AG09309 (cell line): Measurements from ENCODE around the gene ANKRD12.

Experiments
- DNase-seq: peaks from one replicate; pipeline ENCODE4 v3.0.0-alpha.2; 2010; ENCODE audit warnings: low read depth
- H3K4me3 ChIP-seq: 2 replicates; pipeline ENCODE4 v1.5.1; 2011; ENCODE audit warnings: mild to moderate bottlenecking, low read depth, low read length, moderate library complexity; ENCODE audit not compliant: control insufficient read depth
- TF ChIP-seq, protein P1 (sequence below): IDR thresholded peaks from 2 replicates; pipeline ENCODE4 v1.5.1; 2011; ENCODE audit warnings: mild to moderate bottlenecking, low read depth, low read length, inconsistent platforms; ENCODE audit not compliant: insufficient read depth, control insufficient read depth; ENCODE audit errors: missing control alignments

ANKRD12 gene

DNA sequence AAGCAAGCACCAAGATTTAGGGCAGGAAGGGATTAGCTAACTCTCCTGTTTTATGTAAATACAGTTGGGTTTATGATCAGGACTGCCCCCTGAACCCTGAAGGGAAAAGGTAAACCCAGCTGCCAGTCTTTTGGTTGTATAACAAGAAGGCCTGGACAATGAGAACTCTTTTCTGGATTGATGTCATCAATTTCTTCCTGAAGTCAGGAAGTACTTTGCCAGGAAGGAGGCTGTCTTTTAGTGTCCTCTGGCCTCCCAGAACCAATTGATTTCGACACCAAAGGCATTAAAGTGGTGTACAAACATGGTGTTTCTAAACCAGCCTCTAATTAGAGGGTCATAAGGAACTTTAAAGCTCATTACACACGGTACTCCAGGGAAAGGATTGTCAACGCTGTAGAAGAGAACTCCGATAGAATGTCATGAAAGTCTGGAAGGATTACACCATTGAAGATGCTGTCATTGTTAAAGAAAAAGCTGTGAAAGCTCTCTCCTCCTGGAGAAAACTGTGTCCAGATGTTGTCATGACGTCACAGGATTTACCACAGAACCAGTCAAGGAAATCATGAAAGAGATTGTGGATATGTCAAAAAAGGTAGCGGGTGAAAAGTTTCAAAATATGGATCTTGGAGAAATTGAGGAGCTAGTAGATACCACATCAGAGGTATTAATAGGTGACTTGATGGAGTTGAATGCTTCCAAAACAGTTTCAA lies 78.8 kb downstream of the ANKRD12 start:
- no peak overlapping the region for H3K4me3 ChIP-seq
- DNase-seq, result no peak
- TF ChIP-seq, protein P1, sequence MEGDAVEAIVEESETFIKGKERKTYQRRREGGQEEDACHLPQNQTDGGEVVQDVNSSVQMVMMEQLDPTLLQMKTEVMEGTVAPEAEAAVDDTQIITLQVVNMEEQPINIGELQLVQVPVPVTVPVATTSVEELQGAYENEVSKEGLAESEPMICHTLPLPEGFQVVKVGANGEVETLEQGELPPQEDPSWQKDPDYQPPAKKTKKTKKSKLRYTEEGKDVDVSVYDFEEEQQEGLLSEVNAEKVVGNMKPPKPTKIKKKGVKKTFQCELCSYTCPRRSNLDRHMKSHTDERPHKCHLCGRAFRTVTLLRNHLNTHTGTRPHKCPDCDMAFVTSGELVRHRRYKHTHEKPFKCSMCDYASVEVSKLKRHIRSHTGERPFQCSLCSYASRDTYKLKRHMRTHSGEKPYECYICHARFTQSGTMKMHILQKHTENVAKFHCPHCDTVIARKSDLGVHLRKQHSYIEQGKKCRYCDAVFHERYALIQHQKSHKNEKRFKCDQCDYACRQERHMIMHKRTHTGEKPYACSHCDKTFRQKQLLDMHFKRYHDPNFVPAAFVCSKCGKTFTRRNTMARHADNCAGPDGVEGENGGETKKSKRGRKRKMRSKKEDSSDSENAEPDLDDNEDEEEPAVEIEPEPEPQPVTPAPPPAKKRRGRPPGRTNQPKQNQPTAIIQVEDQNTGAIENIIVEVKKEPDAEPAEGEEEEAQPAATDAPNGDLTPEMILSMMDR, result no peak

DNA sequence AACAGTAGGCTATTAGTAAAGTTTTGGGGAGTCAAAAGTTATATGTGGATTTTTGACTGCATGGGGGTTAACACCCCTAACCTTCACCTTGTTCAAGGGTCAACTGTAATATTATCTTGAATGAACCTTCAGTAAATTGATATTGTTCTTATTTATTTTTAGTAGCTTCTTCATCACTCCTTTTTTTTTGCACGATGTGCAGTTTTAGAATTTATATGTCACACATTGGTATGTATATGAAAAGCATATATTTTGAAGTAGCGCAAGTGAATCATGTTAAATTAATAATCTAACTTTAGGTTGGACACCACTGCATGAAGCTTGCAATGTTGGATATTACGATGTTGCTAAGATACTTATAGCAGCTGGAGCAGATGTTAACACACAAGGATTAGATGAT lies 79.9 kb downstream of the ANKRD12 start:
- TF ChIP-seq, protein P1, result no peak
- no peak overlapping the region for H3K4me3 ChIP-seq
- DNase-seq, result no peak

DNA sequence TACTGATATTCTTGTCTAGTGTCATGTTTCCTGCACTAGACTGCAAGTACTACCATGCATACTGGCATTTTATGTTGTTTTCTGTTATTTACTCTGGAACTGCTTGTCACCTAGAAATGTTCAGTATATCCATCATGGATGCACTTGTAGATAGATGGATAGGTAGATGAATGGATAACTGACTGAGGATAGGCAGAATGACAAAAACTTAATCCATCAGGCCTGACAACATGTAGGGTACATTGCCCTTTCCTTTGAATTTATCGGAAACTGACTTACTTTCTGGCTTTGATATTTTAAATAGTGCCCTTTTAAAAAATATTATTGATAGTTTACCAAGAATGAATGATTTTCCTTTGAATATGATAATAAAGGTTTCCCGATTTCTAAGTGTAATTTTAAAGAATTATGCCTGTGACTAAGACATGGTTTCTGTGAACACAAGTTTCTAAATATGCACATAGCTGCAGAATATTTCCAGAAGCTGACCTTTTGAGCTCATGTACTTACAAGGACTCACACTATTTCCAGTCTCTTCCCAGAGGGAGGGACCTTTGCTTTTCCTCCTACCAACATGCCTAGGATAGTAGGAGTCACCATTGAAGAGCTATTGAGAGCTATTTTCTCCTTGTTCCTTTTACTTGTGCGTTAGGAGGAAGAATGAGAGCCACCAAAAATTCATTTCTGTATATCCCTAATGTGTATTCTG lies 81.3 kb downstream of the ANKRD12 start:
- DNase-seq, result no peak
- H3K4me3 ChIP-seq, result no peak overlapping the region
- TF ChIP-seq, protein P1, result no peak

DNA sequence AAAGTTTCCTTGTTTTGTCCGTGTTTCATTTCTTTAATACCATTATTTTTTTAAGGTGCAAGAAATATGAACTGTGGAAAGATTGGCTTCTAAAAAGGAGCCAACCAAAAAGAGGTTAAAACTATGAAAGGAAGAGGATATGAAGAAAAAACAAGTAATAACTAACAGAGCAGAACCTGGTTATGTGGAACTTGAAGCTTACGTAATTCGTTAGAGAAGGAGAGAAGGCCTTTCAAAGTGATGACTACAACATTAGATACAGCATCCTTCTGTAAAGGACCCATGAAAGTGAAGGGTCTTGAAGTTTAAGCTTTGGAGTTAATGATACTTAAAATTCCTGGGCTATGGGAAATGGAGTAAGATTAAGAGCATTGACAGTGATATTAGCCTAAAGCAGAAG lies 84.5 kb downstream of the ANKRD12 start:
- DNase-seq, result no peak
- H3K4me3 ChIP-seq, result no peak overlapping the region
- TF ChIP-seq, protein P1, result no peak

DNA sequence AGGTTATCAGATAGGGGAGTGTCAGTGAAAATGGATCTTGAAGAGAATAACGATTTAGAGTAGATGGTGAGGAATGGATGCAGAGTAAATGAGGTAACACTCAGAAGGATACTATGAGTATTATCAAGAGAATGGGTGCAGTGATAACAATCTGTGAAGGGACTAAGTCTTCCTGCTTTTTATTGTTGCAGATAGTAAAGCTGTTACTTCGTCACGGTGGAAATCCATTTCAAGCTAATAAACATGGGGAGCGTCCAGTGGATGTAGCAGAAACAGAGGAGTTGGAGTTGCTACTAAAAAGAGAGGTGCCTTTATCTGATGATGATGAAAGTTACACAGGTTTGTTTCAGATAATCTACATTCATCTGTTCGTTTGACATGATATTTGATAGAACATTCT lies 85.1 kb downstream of the ANKRD12 start:
- TF ChIP-seq, protein P1, result no peak
- no peak for DNase-seq
- H3K4me3 ChIP-seq, result no peak overlapping the region

DNA sequence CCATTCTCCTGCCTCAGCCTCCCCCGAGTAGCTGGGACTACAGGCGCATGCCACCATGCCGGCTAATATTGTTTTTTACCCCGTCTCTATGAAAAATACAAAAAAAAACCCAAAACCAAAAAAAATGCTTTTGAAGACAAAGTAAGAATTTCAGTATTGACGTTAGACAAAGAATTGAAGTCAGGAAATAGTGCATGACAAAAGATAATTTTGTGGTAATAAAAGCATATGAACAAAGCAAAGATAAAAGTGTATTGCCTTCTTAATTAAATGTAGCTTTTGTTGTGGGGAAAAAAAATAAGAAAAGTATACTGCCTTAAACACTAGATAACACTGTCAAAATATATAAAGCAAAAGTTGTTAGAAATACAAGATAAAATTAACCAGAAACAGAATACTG lies 86.8 kb downstream of the ANKRD12 start:
- no peak for DNase-seq
- no peak overlapping the region for H3K4me3 ChIP-seq
- TF ChIP-seq, protein P1, result no peak
